Colonic mucosa (tissue), 4 donors: ENCODE data around the gene PLEKHG5. TPM values are rescaled to one million over a fixed set of nuclear protein-coding genes. Genes with fewer than 3 reads are reported as not detected.
"Not testable (repeated sequence)": the region's sequence is repeated elsewhere in the genome, so short reads cannot be mapped to it uniquely, and the experiment has no call there.

Experiments used
- DNase-seq: peaks from one replicate; pipeline ENCODE4 v3.0.0-alpha.2; 2020
- H3K27ac ChIP-seq: fragments of 200-600 bp; one replicate; pipeline ENCODE4 v1.8.0; 2021
- H3K27me3 ChIP-seq: fragments of 200-600 bp; one replicate; pipeline ENCODE4 v1.8.0; 2021
- H3K36me3 ChIP-seq: fragments of 200-600 bp; one replicate; pipeline ENCODE4 v1.8.0; 2021
- H3K4me1 ChIP-seq: fragments of 200-600 bp; one replicate; pipeline ENCODE4 v1.8.0; 2021; ENCODE audit warnings: mild to moderate bottlenecking
- H3K4me3 ChIP-seq: fragments of 200-600 bp; one replicate; pipeline ENCODE4 v1.8.0; 2021
- H3K9ac ChIP-seq, 2 donors: one replicate each; pipeline ENCODE4 v1.7.0; 2013; ENCODE audit warnings: control low read depth in 2 of 2, low read depth in 2 of 2, low read length in 2 of 2
- H3K9me3 ChIP-seq: fragments of 200-600 bp; one replicate; pipeline ENCODE4 v1.8.0; 2021
- intact Hi-C: fragments of 100-400 bp; cut with DNase I; formaldehyde crosslinking; loops from one replicate; pipeline ENCODE4 v1.14.1; 2022
- total RNA-seq, 2 donors: library from RNA; stranded (reverse); fragmentation: NEBNext Ultra II Directional in 1 of 2; extraction: Animal tissue kit (Norgen Biotek cat#: 25700) in 1 of 2; gene quantifications; one replicate each; pipeline ENCODE4 v1.2.1, GENCODE V29; 2021
- TF ChIP-seq, protein P1 (sequence below): fragments of 200-600 bp; IDR thresholded peaks from one replicate; pipeline ENCODE4 v1.8.0; 2022; ENCODE audit warnings: antibody characterized with exemption, mild to moderate bottlenecking
- donor health status: healthy.
- donor health status: DM: no; HTN: no; CAD: no.
- donor health status: DM: no; HTN: no; CAD: no.

Gene PLEKHG5
- total RNA-seq, 2 donors from 2014 or later = 13.9 to 19.6 TPM

DNA sequence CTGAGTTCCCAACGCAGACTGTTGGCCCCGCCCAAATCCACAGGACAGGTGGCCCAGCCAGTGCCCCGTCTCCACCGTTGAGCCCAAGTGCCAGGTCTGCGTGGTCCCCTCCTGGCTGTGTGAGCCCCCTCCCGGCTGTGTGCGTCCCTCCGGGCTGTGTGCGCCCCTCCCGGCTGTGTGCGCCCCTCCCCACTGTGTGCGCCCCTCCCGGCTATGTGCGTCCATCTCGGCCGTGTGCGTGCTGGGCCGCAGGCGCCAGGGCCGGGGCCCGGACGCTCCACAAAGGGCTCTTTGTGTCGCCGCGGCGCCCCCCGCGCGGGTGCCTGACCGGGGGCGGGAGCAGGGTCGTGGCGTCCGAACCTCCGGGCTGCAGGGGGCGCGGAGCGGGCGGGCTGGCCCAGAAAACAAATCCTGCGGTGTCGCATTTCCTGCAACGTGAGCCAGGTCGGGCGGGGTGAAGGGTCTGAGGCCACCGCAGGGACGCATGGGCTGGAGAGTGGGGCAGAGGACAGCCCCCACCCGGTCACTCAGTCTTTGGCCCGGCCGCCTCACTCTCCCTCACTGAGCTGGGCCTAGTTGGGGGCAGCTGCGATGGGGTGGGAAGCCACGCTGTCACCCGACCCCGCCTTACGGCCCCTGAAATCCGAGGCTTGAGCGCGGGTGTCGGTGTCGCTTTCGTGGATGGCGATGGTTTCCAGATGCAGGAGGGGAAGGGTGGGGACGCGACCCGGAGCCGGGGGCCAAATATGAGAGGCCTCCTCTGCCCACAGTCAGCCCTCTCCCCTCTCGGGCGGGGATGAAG lies 44.2 kb downstream of the PLEKHG5 start:
- intact Hi-C loops = no loop called here
- Histone ChIP-seq H3K27ac (no peak overlapping the region), H3K9ac (peak overlapping the region; percentile 34 to 56), H3K9me3 (no peaks in the 10 kb centered on the region), H3K4me3 (peak overlapping the region; percentile 35), H3K27me3 (peaks cover 20% of the 10 kb centered on the region), H3K4me1 (peaks cover 9% of the 10 kb centered on the region), H3K36me3 (no peaks in the 10 kb centered on the region)
- TF ChIP-seq, protein P1, sequence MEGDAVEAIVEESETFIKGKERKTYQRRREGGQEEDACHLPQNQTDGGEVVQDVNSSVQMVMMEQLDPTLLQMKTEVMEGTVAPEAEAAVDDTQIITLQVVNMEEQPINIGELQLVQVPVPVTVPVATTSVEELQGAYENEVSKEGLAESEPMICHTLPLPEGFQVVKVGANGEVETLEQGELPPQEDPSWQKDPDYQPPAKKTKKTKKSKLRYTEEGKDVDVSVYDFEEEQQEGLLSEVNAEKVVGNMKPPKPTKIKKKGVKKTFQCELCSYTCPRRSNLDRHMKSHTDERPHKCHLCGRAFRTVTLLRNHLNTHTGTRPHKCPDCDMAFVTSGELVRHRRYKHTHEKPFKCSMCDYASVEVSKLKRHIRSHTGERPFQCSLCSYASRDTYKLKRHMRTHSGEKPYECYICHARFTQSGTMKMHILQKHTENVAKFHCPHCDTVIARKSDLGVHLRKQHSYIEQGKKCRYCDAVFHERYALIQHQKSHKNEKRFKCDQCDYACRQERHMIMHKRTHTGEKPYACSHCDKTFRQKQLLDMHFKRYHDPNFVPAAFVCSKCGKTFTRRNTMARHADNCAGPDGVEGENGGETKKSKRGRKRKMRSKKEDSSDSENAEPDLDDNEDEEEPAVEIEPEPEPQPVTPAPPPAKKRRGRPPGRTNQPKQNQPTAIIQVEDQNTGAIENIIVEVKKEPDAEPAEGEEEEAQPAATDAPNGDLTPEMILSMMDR = no peak
- DNase-seq = no peak

DNA sequence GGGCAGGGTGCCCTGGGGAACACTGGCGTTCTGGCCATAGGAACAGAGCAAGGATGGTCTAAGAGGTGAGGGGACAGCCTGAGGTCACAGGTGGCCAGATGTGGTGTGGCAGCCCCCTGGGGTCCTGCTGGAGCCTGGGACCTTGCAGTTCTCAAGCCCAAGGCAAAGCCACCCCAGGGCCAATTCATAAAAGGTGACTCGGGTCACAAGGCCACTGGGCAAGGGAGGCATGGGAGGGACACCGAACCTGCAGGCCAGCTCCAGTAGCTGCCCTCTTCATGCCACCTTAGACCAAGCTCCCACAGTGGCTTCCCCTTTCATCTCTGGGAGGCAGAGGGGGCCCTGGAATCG lies 44.8 kb downstream of the PLEKHG5 start:
- no peak overlapping the region for H3K27ac ChIP-seq
- TF ChIP-seq, protein P1 = no peak
- no peaks in the 10 kb centered on the region for H3K9me3 ChIP-seq
- no peak for DNase-seq
- H3K4me3 ChIP-seq = no peak overlapping the region
- H3K4me1 ChIP-seq = peaks cover 9% of the 10 kb centered on the region
- H3K36me3 ChIP-seq = no peaks in the 10 kb centered on the region
- intact Hi-C loops = no loop called here
- peaks cover 20% of the 10 kb centered on the region for H3K27me3 ChIP-seq
- H3K9ac ChIP-seq = peak overlapping the region in 1 of 2 donors; percentile 56

DNA sequence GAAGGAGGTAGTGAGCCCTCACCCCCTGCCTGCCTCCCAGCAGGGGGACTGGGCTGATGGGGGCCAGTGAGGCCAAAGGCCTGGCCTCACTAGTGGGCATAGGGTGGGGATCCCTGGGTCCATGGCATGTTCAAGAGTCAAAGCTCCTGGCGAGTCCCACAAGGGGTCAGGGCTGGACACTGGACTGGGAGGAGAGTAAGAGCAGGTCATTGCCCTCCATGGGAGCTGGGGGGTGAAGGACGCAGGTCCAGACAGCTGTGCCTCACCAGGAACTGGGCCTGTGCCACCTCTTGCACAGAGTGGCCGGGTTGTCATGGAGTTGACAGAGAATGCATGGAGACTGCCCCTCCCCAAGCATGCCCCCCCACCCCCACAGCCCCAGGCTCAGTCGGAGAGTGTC lies 45.5 kb downstream of the PLEKHG5 start:
- intact Hi-C loops, DNase-seq, H3K27ac ChIP-seq, H3K4me1 ChIP-seq, H3K36me3 ChIP-seq, H3K9me3 ChIP-seq, H3K4me3 ChIP-seq, H3K9ac ChIP-seq: not testable (repeated sequence)
- H3K27me3 ChIP-seq = peaks cover 20% of the 10 kb centered on the region

DNA sequence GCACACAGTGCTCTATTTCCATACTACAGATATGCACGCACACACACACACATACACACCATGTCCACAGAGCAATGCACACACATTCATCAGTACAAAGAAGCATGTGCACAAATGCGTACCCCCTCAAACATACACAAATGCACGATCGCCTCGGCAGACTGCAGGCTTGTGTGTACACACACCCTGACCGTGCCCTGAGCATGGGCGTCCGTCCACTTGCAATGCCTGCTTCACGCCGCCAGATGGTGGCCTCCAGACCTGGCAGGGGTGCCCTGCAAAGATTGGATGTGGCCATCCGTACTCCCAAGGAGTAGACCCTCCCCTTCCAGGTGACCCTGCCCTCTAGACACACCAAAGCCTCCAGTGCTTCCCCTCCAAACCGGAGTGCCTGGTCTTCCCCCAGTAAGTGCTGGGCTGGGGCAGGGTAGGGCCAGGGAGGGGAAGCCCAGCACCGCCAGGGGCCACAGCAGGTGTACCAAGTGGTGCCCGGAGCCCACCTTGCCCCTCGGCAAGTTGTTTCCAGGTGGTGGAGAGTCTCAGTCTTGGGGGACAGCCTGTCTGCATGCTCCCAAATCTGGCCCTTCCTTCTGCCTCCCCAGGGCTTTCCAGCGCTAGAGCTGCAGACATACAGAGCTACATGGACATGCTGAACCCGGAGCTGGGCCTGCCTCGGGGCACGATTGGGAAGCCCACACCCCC lies 46.3 kb downstream of the PLEKHG5 start:
- Histone ChIP-seq H3K9ac (no peak overlapping the region), H3K4me3 (no peak overlapping the region), H3K27me3 (peaks cover 20% of the 10 kb centered on the region), H3K9me3 (no peaks in the 10 kb centered on the region), H3K27ac (no peak overlapping the region), H3K36me3 (no peaks in the 10 kb centered on the region), H3K4me1 (peaks cover 9% of the 10 kb centered on the region)
- DNase-seq = peak; percentile 77
- TF ChIP-seq, protein P1 = peak; percentile 64
- intact Hi-C loops = no loop called here

DNA sequence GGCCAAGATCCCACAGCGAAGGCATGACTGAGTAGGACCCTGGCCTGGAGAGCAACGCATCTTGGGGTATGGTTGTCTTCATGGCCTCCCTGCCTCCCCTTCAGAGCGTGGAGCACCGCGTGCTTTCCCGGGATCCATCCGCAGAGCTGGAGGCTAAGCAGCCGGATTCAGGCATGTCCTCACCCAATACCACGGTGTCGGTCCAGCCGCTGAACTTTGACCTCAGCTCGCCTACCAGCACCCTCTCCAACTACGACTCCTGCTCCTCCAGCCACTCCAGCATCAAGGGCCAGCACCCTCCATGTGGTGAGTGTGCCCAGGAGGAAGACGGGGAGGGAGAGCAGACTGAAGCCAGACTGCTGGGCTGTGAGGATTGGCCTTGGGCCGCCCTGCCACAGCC lies 47.1 kb downstream of the PLEKHG5 start:
- H3K27me3 ChIP-seq = peaks cover 20% of the 10 kb centered on the region
- TF ChIP-seq, protein P1 = no peak
- no peak overlapping the region for H3K27ac ChIP-seq
- no peaks in the 10 kb centered on the region for H3K9me3 ChIP-seq
- H3K4me1 ChIP-seq = peaks cover 3% of the 10 kb centered on the region
- no peak overlapping the region for H3K4me3 ChIP-seq
- DNase-seq = no peak
- no peaks in the 10 kb centered on the region for H3K36me3 ChIP-seq
- no peak overlapping the region for H3K9ac ChIP-seq
- intact Hi-C loops = no loop called here
